Transverse colon (tissue), 3 donors: ENCODE data around the gene PODNL1.

ENCODE experiments used
- CTCF ChIP-seq, 5 experiments: fragments of 200-600 bp in 3 of 5; fragments of 450-650 bp in 2 of 5; sonication (generic) in 3 of 5; IDR thresholded peaks; 1 replicate in 2 of 5; 2 replicates in 3 of 5; pipeline ENCODE4 v1.5.1; 2016 to 2017; ENCODE audit warnings: antibody characterized with exemption in 5 of 5, inconsistent platforms in 3 of 5, mild to moderate bottlenecking in 2 of 5, moderate library complexity in 1 of 5
- EP300 ChIP-seq: sonication (generic); formaldehyde crosslinking; IDR thresholded peaks from one replicate; pipeline ENCODE4 v1.6.1; 2017; ENCODE audit warnings: antibody characterized with exemption, low read depth
- POLR2A ChIP-seq: fragments of 450-650 bp; IDR thresholded peaks from one replicate; pipeline ENCODE4 v1.6.1; 2016; ENCODE audit warnings: antibody characterized with exemption, mild to moderate bottlenecking, moderate library complexity

GRCh38 chr19:13969897-13970296 is 31.7 kb upstream of the PODNL1 start:
- TF ChIP-seq CTCF (IDR thresholded peaks at IDR 0.05) (no peak), POLR2A (no peak), EP300 (no peak)
